Fibroblast of lung (primary cell): ENCODE results near the gene PPME1. TPM values are rescaled to one million over a fixed set of nuclear protein-coding genes. Genes with fewer than 3 reads are reported as not detected.
"Not testable (repeated sequence)": the region's sequence is repeated elsewhere in the genome, so short reads cannot be mapped to it uniquely, and the experiment has no call there.

ENCODE experiments used
- DNase-seq, 2 donors: peaks; one replicate each; pipeline versions ENCODE4 v3.0.0 to v3.0.0-alpha.2; 2010; ENCODE audit warnings: low read depth in 2 of 2
- H2AFZ ChIP-seq: 2 replicates; pipeline ENCODE4 v1.5.1; 2012; ENCODE audit warnings: low read length, control low read depth, inconsistent platforms
- H3K27ac ChIP-seq: 2 replicates; pipeline ENCODE4 v1.5.1; 2011; ENCODE audit warnings: low read length, control low read depth; ENCODE audit not compliant: insufficient read depth
- H3K27me3 ChIP-seq: 2 replicates; pipeline ENCODE4 v1.5.1; 2011; ENCODE audit warnings: mild to moderate bottlenecking, low read length; ENCODE audit not compliant: control insufficient read depth, insufficient read depth
- H3K36me3 ChIP-seq: 2 replicates; pipeline ENCODE4 v1.5.1; 2011; ENCODE audit warnings: low read length; ENCODE audit not compliant: control insufficient read depth, insufficient read depth
- H3K4me1 ChIP-seq: 2 replicates; pipeline ENCODE4 v1.5.1; 2011; ENCODE audit warnings: low read length; ENCODE audit not compliant: control insufficient read depth, insufficient read depth; ENCODE audit errors: extremely low read depth
- H3K4me2 ChIP-seq: 2 replicates; pipeline ENCODE4 v1.5.1; 2011; ENCODE audit warnings: low read length, control low read depth; ENCODE audit not compliant: insufficient read depth; ENCODE audit errors: extremely low read depth
- H3K4me3 ChIP-seq, 4 experiments: fragments of 200-600 bp in 1 of 4; sonication (generic) in 1 of 4; replicated peaks in 1 of 4; 2 replicates each; pipeline ENCODE4 v1.5.1; 2011 to 2016; ENCODE audit warnings: low read length in 4 of 4, low read depth in 3 of 4, mild to moderate bottlenecking in 3 of 4, control low read depth in 2 of 4, inconsistent platforms in 1 of 4, mixed read lengths in 1 of 4; ENCODE audit not compliant: insufficient read depth in 1 of 4; ENCODE audit errors: control extremely low read depth in 1 of 4
- H3K79me2 ChIP-seq: 2 replicates; pipeline ENCODE4 v1.5.1; 2012; ENCODE audit warnings: mild to moderate bottlenecking, low read length, inconsistent platforms; ENCODE audit not compliant: control insufficient read depth, insufficient read depth
- H3K9ac ChIP-seq: 2 replicates; pipeline ENCODE4 v1.5.1; 2011; ENCODE audit warnings: mild to moderate bottlenecking, low read length, control low read depth; ENCODE audit not compliant: insufficient read depth
- H3K9me3 ChIP-seq: 2 replicates; pipeline ENCODE4 v1.5.1; 2012; ENCODE audit warnings: low read depth, low read length; ENCODE audit not compliant: control insufficient read depth, insufficient read depth
- H4K20me1 ChIP-seq: 2 replicates; pipeline ENCODE4 v1.5.1; 2011; ENCODE audit warnings: low read length; ENCODE audit not compliant: control insufficient read depth, insufficient read depth; ENCODE audit errors: extremely low read depth
- EZH2 ChIP-seq: IDR thresholded peaks from 2 replicates; pipeline ENCODE4 v1.5.1; 2012; ENCODE audit warnings: low read length, control low read depth, mild to moderate bottlenecking; ENCODE audit errors: missing control alignments
- polyA plus RNA-seq, 2 donors: library from polyadenylated mRNA; depleted of rRNA in 1 of 2; stranded (reverse) in 1 of 2; unstranded in 1 of 2; fragments of >200 nt; gene quantifications; 2 replicates each; pipeline ENCODE4 v1.2.1, GENCODE V29; 2011 to 2012; ENCODE audit warnings: missing spikeins in 1 of 2
- total RNA-seq: library from RNA; depleted of rRNA; stranded (reverse); fragments of >200 nt; gene quantifications from 2 replicates; pipeline ENCODE4 v1.2.1, GENCODE V29; 2014
- TF ChIP-seq, protein P1 (sequence below), 2 donors: IDR thresholded peaks in 1 of 2; conservative IDR thresholded peaks in 1 of 2; 1 replicate in 1 of 2; 2 replicates in 1 of 2; pipeline ENCODE4 v1.5.1; 2011 to 2012; ENCODE audit warnings: low read length in 2 of 2, control low read depth in 1 of 2, inconsistent platforms in 1 of 2, low read depth in 1 of 2, mild to moderate bottlenecking in 1 of 2

PPME1 gene
- total and polyA plus RNA-seq, 2 donors (not counting 1 experiment from before 2014, with no cell fraction given), result 35.3 to 38.8 TPM

DNA sequence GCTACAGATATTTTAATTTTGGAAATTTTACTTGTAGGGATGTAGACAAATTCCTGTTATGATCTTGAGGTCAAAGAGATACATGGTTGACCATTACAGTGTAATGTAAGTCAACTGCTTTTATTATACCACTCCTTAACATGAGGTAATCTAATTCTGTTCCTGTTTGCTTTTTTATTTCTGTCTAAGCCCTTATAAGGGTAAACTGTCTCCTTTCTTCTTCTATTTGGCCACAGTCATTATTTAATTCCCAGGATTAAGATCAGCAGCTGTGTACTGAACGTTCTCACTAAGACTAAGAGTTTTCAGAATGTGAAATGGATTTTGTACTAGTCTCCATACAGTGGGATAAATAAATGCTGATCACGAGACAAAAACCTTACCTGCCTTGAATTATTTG is 33.1 kb upstream of the PPME1 start:
- no peak overlapping the region for H2AFZ ChIP-seq
- no peaks in the 10 kb centered on the region for H3K9me3 ChIP-seq
- peaks cover 8% of the 10 kb centered on the region for H3K4me1 ChIP-seq
- no peak overlapping the region for H3K9ac ChIP-seq
- H3K79me2 ChIP-seq, result no peaks in the 10 kb centered on the region
- no peak overlapping the region for H3K27ac ChIP-seq
- TF ChIP-seq, protein P1, sequence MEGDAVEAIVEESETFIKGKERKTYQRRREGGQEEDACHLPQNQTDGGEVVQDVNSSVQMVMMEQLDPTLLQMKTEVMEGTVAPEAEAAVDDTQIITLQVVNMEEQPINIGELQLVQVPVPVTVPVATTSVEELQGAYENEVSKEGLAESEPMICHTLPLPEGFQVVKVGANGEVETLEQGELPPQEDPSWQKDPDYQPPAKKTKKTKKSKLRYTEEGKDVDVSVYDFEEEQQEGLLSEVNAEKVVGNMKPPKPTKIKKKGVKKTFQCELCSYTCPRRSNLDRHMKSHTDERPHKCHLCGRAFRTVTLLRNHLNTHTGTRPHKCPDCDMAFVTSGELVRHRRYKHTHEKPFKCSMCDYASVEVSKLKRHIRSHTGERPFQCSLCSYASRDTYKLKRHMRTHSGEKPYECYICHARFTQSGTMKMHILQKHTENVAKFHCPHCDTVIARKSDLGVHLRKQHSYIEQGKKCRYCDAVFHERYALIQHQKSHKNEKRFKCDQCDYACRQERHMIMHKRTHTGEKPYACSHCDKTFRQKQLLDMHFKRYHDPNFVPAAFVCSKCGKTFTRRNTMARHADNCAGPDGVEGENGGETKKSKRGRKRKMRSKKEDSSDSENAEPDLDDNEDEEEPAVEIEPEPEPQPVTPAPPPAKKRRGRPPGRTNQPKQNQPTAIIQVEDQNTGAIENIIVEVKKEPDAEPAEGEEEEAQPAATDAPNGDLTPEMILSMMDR (conservative IDR thresholded peaks at IDR 0.05 in 1 of 2, IDR thresholded peaks at IDR 0.05 in 1 of 2; ENCODE audit: low read depth in 1 of 2, low read length in 2 of 2), result no peak
- no peak for TF ChIP-seq EZH2
- H3K4me2 ChIP-seq, result no peak overlapping the region
- no peaks in the 10 kb centered on the region for H4K20me1 ChIP-seq
- no peaks in the 10 kb centered on the region for H3K27me3 ChIP-seq
- no peak overlapping the region for H3K4me3 ChIP-seq
- peak; percentile 40 to 62 for DNase-seq
- H3K36me3 ChIP-seq, result no peaks in the 10 kb centered on the region

- Histone ChIP-seq H3K27ac (no peak overlapping the region), H3K4me2 (peak overlapping the region; percentile 55), H4K20me1 (no peaks in the 10 kb centered on the region), H3K4me3 (no peak overlapping the region), H3K9ac (no peak overlapping the region), H3K27me3 (no peaks in the 10 kb centered on the region), H3K36me3 (no peaks in the 10 kb centered on the region), H3K4me1 (peaks cover 8% of the 10 kb centered on the region), H3K9me3 (no peaks in the 10 kb centered on the region), H2AFZ (no peak overlapping the region), H3K79me2 (no peaks in the 10 kb centered on the region)
- TF ChIP-seq EZH2, result no peak
- TF ChIP-seq, protein P1 (conservative IDR thresholded peaks at IDR 0.05 in 1 of 2, IDR thresholded peaks at IDR 0.05 in 1 of 2; ENCODE audit: low read depth in 1 of 2, low read length in 2 of 2), result no peak
- peak; percentile 91 to 99 for DNase-seq
Measured at GRCh38 chr11:74138572-74138971, 32.5 kb upstream of the PPME1 start.

DNA sequence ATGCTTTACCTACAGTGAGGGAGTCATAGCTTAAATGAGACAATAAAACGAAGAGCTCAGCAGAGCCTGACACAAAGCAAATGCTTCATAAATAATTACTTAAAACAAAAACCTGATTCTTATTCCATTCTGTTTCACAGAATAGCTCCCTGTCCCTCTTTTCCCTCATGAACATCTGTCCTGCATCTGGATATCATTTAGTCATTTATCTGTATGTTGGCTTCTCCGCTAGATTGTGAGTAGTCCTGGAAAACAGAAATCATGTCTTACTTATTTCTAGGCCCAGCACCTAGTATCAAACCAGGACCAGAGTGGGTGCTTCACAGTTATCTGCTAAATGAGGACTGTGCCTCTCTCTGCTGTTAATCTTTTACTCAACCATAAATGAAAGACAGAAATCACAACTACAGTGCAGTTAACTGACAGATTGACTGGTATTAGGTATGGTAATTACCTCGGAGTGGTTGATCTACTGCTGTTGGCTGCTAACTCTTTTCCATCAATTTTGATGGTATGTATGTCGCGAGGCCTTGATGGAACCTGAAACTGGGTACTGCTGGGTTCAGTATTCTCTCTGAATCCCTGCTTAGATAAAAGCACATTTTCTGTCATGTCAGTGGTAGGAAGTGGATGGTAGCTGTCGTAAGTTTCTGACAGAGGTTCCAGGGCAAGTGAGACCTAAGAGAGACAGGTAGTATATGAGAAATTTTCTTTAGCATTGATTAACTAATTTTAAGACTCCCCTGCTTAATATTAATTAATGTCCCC is 31.8 kb upstream of the PPME1 start:
- H2AFZ ChIP-seq, result no peak overlapping the region
- H3K9ac ChIP-seq, result no peak overlapping the region

DNA sequence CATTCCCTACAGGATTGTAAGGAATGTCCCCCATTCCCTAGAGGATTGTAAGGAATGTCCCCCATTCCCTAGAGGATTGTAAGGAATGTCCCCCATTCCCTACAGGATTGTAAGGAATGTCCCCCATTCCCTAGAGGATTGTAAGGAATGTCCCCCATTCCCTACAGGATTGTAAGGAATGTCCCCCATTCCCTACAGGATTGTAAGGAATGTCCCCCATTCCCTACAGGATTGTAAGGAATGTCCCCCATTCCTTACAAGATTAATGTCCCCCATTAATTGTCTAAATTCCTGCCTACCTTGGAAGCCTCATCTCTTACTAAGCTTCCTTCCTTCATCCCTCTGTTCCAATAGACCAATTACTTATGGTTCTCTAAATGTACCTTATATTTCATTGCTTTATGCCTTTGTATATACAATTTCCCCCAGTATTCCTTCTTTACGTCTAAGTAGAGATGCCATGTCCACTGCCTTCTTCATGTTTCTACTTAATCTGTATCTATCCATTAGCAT is 31.1 kb upstream of the PPME1 start:
- not testable (repeated sequence) for H3K27me3 ChIP-seq, H3K4me3 ChIP-seq, H4K20me1 ChIP-seq, H3K4me1 ChIP-seq, H3K9me3 ChIP-seq, H3K27ac ChIP-seq, H3K9ac ChIP-seq, H3K79me2 ChIP-seq, H2AFZ ChIP-seq, H3K4me2 ChIP-seq, H3K36me3 ChIP-seq
- peak in 1 of 2 donors; percentile 25 for DNase-seq

More for the DNA sequence above, 31.8 kb upstream of the PPME1 start:
- Histone ChIP-seq H3K4me2 (no peak overlapping the region), H4K20me1 (no peaks in the 10 kb centered on the region), H3K4me3 (no peak overlapping the region), H3K4me1 (peaks cover 8% of the 10 kb centered on the region), H3K9me3 (no peaks in the 10 kb centered on the region), H3K79me2 (no peaks in the 10 kb centered on the region), H3K27ac (no peak overlapping the region), H3K27me3 (no peaks in the 10 kb centered on the region), H3K36me3 (no peaks in the 10 kb centered on the region)
- DNase-seq, result peak in 1 of 2 donors; percentile 18
- no peak for TF ChIP-seq EZH2
- TF ChIP-seq, protein P1 (conservative IDR thresholded peaks at IDR 0.05 in 1 of 2, IDR thresholded peaks at IDR 0.05 in 1 of 2; ENCODE audit: low read depth in 1 of 2, low read length in 2 of 2), result no peak
